Activated CD4-positive, alpha-beta T cell treated with anti-CD3 and anti-CD28 coated beads for 1 hour (primary cell): ENCODE measurements around the gene NOL3.

ENCODE experiments used
- DNase-seq: peaks from one replicate; pipeline ENCODE4 v3.0.0-alpha.2; 2020

NOL3 gene

GRCh38 chr16:67173323-67173722 is 3.0 kb downstream of the NOL3 start:
- DNase-seq = no peak

GRCh38 chr16:67173808-67174705 is 3.7 kb downstream of the NOL3 start:
- peak; percentile 49 for DNase-seq

GRCh38 chr16:67174706-67175231 is 4.4 kb downstream of the NOL3 start:
- DNase-seq = no peak

GRCh38 chr16:67176662-67177061 is 6.3 kb downstream of the NOL3 start:
- no peak for DNase-seq

GRCh38 chr16:67177743-67178699 is 7.7 kb downstream of the NOL3 start:
- no peak for DNase-seq

- DNase-seq = no peak
These were observed 9.2 kb downstream of the NOL3 start for GRCh38 chr16:67179421-67180080.

- DNase-seq = no peak
These were observed 9.8 kb downstream of the NOL3 start for GRCh38 chr16:67180166-67180565.

- DNase-seq = no peak
These were observed 11.0 kb downstream of the NOL3 start for GRCh38 chr16:67181346-67181745.

GRCh38 chr16:67182288-67182687 is 11.9 kb downstream of the NOL3 start:
- DNase-seq = no peak

GRCh38 chr16:67183284-67183626 is 12.9 kb downstream of the NOL3 start:
- DNase-seq = no peak

GRCh38 chr16:67183627-67184452 is 13.5 kb downstream of the NOL3 start, which contains the start of gene MATCAP1:
MATCAP1 (minus strand) TSS chr16:67183963; CDS start chr16:67180610, 3,353 bp downstream.
- peak; percentile 86 for DNase-seq

- DNase-seq = no peak
These were observed 14.2 kb downstream of the NOL3 start for GRCh38 chr16:67184453-67184994.

GRCh38 chr16:67184995-67185650 is 14.8 kb downstream of the NOL3 start:
- peak; percentile 66 for DNase-seq

- no peak for DNase-seq
These were observed 15.4 kb downstream of the NOL3 start for GRCh38 chr16:67185651-67186134.

- DNase-seq = no peak
These were observed 16.2 kb downstream of the NOL3 start for GRCh38 chr16:67186550-67186950.

GRCh38 chr16:67187175-67187890 is 17.0 kb downstream of the NOL3 start:
- no peak for DNase-seq

GRCh38 chr16:67188323-67188722 is 18.0 kb downstream of the NOL3 start:
- DNase-seq = no peak

- no peak for DNase-seq
These were observed 18.5 kb downstream of the NOL3 start for GRCh38 chr16:67188798-67189197.

- no peak for DNase-seq
These were observed 19.7 kb downstream of the NOL3 start, which contains the start of gene EXOC3L1 for GRCh38 chr16:67190041-67190440. EXOC3L1 (minus strand) TSS chr16:67190136; CDS start chr16:67189676, 460 bp downstream.
